ENCODE results near the gene SYT1. TPM values are rescaled to one million over a fixed set of nuclear protein-coding genes. Genes with fewer than 3 reads are reported as not detected.

The SYT1 gene
- total and polyA plus RNA-seq, 2 of the 8 experiments (the other 6 are each of a cell fraction or from before 2014, with no cell fraction given) = 11.0 to 34.6 TPM

GRCh38 chr12:79128956-79129355 lies 264.4 kb downstream of the SYT1 start:
- Histone ChIP-seq H3K4ac (replicated peaks; ENCODE audit: insufficient read length, low read depth, low read length) (no peak overlapping the region), H3K23me2 (ENCODE audit: low read depth, low read length) (peaks cover 2% of the 10 kb centered on the region; the same call in 1 of the 2 replicates), H2BK20ac (ENCODE audit: low read length) (no peak overlapping the region), H3K9ac (replicated peaks in 1 of 4; ENCODE audit: extremely low read depth in 1 of 4, low read depth in 3 of 4, low read length in 3 of 4) (no peak overlapping the region), H4K8ac (ENCODE audit: extremely low read depth, insufficient read depth, low read length) (no peak overlapping the region), H3K4me3 (ENCODE audit: extremely low read depth in 1 of 4, insufficient read depth in 2 of 4, low read depth in 3 of 4, low read length in 4 of 4) (no peak overlapping the region), H4K91ac (replicated peaks; ENCODE audit: insufficient read length, low read length) (no peak overlapping the region), H4K5ac (ENCODE audit: insufficient read length, low read depth, low read length) (no peak overlapping the region), H3K14ac (ENCODE audit: insufficient read length) (no peak overlapping the region), H3K27me3 (replicated peaks in 1 of 4; ENCODE audit: control insufficient read depth in 3 of 4, extremely low read depth in 1 of 4, insufficient read depth in 3 of 4, low read length in 3 of 4) (no peaks in the 10 kb centered on the region), H3K4me1 (replicated peaks in 1 of 4; ENCODE audit: control insufficient read depth in 3 of 4, insufficient read depth in 4 of 4, low read length in 3 of 4) (no peaks in the 10 kb centered on the region), H2AFZ (ENCODE audit: low read length) (no peak overlapping the region), H4K20me1 (replicated peaks in 1 of 2; ENCODE audit: control insufficient read depth in 1 of 2, insufficient read depth in 2 of 2, low read length in 2 of 2) (no peaks in the 10 kb centered on the region), H2BK5ac (ENCODE audit: low read depth, low read length) (no peak overlapping the region), H3K23ac (ENCODE audit: insufficient read length) (no peak overlapping the region), H2AK5ac (ENCODE audit: low read depth, low read length) (no peak overlapping the region), H3K79me1 (ENCODE audit: low read depth, low read length) (no peaks in the 10 kb centered on the region), H2BK15ac (ENCODE audit: low read length) (no peak overlapping the region), H2BK12ac (ENCODE audit: low read depth, low read length) (no peak overlapping the region), H3K9me3 (ENCODE audit: insufficient read depth in 2 of 2, low read depth in 1 of 2, low read length in 1 of 2) (no peaks in the 10 kb centered on the region), H3K36me3 (ENCODE audit: control insufficient read depth in 2 of 4, insufficient read depth in 4 of 4, low read length in 3 of 4) (no peaks in the 10 kb centered on the region), H3K27ac (ENCODE audit: low read depth, low read length) (no peak overlapping the region), H3K4me2 (ENCODE audit: insufficient read depth in 1 of 2, low read depth in 2 of 2, low read length in 2 of 2) (no peak overlapping the region), H3K79me2 (ENCODE audit: control insufficient read depth in 1 of 2, insufficient read depth in 2 of 2, low read length in 2 of 2) (no peaks in the 10 kb centered on the region), H2BK120ac (replicated peaks; ENCODE audit: low read depth, low read length) (no peak overlapping the region), H3K56ac (replicated peaks; ENCODE audit: insufficient read length, low read depth, low read length) (no peak overlapping the region), H3K18ac (ENCODE audit: extremely low read depth, low read length) (no peak overlapping the region)
- WGBS, 2 experiments (ENCODE audit: extremely low coverage in 1 of 2, insufficient coverage in 1 of 2, insufficient read length in 1 of 2, insufficient replicate concordance in 2 of 2, low coverage in 1 of 2, low lambda C conversion rate in 2 of 2, missing lambda C conversion rate in 1 of 2) = 91% methylated on average over 1 of the region's 1 CpG; no CpG with 5 or more reads in 1 of the 2 experiments
- CTCF ChIA-PET (ENCODE audit: partially characterized antibody) = interaction anchor here (1.0 kb wide), 1 partner anchor 11 kb away, joined by 3 read pairs; no protein-coding TSS in a partner anchor
- no peak for DNase-seq (ENCODE audit: low read depth in 1 of 2, low spot score in 2 of 2)
- no peak for FAIRE-seq
- POLR2A ChIA-PET (ENCODE audit: partially characterized antibody) = no interaction called here
- TF ChIP-seq CEBPB (IDR thresholded peaks at IDR 0.05; ENCODE audit: low read depth, low read length) = no peak
- no peak for TF ChIP-seq SIN3A (conservative IDR thresholded peaks at IDR 0.05 in 1 of 2, IDR thresholded peaks at IDR 0.05 in 1 of 2; ENCODE audit: low read depth in 1 of 2, low read length in 2 of 2)
- TF ChIP-seq MAFK (IDR thresholded peaks at IDR 0.05; ENCODE audit: low read depth, low read length) = no peak
- TF ChIP-seq NANOG (IDR thresholded peaks at IDR 0.05; ENCODE audit: insufficient read depth, low read depth, low read length, poor library complexity, severe bottlenecking) = no peak
- no peak for TF ChIP-seq NRF1 (IDR thresholded peaks at IDR 0.05; ENCODE audit: low read depth, low read length)
- TF ChIP-seq ASH2L (IDR thresholded peaks at IDR 0.05; ENCODE audit: low read length) = no peak
- TF ChIP-seq CHD1 (IDR thresholded peaks at IDR 0.05; ENCODE audit: low read depth, low read length) = no peak
- TF ChIP-seq JUND (IDR thresholded peaks at IDR 0.05; ENCODE audit: low read length) = no peak
- TF ChIP-seq MAX (IDR thresholded peaks at IDR 0.05) = no peak
- TF ChIP-seq SIX5 (IDR thresholded peaks at IDR 0.05; ENCODE audit: low read depth, low read length) = no peak
- TF ChIP-seq ATF2 (IDR thresholded peaks at IDR 0.05; ENCODE audit: low read length) = no peak
- no peak for TF ChIP-seq TCF12 (IDR thresholded peaks at IDR 0.05; ENCODE audit: low read depth, low read length)
- no peak for TF ChIP-seq CREB1 (IDR thresholded peaks at IDR 0.05)

All from H1 (cell line).